Measurements from ENCODE around the gene ANXA4.

Gene ANXA4

DNA sequence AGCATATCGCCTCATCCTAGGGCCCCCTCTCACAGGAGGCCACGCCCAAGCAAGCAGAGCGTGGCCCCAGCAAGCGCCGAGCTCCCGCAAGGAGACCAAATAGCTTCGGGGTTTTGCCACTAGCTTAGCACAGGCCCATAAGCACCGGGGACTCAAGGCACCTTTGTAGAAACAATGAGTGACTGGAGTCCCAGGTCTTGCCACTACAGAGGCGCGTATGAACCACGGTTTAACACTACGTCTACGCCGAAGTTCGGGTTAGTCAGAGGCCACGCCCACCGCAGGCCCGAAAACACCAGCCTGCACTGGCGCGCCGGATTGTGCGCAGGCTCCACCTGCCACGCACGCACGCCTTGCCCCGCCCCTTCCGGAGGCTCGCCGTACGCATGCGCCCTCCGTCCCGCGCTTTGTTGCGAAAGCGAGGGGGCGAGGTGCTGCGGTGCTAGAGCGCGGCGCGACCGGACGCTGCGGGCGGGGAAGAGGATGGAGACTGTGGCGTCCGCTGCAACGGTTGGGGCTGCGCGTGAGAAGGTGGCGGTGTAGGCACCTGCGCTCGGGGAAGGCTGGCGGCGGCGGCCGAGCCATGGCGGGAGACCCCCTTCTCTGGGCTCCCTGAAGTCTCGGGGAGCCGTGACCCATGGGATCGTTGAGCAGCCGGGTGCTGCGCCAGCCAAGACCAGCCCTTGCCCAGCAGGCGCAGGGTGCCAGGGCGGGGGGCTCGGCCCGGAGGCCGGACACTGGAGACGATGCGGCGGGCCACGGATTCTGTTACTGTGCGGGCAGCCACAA is 87.5 kb downstream of the ANXA4 start, which contains the start of gene GMCL1:
GMCL1 (plus strand) TSS at position 405 of the 789 bp plus-strand sequence; CDS start at position 638, 233 bp downstream.
- H3K4me3 ChIP-seq (ENCODE audit: low read depth, low read length) = peak within 1 kb of the TSS; percentile 91
- TF ChIP-seq, protein P1, sequence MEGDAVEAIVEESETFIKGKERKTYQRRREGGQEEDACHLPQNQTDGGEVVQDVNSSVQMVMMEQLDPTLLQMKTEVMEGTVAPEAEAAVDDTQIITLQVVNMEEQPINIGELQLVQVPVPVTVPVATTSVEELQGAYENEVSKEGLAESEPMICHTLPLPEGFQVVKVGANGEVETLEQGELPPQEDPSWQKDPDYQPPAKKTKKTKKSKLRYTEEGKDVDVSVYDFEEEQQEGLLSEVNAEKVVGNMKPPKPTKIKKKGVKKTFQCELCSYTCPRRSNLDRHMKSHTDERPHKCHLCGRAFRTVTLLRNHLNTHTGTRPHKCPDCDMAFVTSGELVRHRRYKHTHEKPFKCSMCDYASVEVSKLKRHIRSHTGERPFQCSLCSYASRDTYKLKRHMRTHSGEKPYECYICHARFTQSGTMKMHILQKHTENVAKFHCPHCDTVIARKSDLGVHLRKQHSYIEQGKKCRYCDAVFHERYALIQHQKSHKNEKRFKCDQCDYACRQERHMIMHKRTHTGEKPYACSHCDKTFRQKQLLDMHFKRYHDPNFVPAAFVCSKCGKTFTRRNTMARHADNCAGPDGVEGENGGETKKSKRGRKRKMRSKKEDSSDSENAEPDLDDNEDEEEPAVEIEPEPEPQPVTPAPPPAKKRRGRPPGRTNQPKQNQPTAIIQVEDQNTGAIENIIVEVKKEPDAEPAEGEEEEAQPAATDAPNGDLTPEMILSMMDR (IDR thresholded peaks at IDR 0.05; ENCODE audit: low read depth, low read length) = no peak

DNA sequence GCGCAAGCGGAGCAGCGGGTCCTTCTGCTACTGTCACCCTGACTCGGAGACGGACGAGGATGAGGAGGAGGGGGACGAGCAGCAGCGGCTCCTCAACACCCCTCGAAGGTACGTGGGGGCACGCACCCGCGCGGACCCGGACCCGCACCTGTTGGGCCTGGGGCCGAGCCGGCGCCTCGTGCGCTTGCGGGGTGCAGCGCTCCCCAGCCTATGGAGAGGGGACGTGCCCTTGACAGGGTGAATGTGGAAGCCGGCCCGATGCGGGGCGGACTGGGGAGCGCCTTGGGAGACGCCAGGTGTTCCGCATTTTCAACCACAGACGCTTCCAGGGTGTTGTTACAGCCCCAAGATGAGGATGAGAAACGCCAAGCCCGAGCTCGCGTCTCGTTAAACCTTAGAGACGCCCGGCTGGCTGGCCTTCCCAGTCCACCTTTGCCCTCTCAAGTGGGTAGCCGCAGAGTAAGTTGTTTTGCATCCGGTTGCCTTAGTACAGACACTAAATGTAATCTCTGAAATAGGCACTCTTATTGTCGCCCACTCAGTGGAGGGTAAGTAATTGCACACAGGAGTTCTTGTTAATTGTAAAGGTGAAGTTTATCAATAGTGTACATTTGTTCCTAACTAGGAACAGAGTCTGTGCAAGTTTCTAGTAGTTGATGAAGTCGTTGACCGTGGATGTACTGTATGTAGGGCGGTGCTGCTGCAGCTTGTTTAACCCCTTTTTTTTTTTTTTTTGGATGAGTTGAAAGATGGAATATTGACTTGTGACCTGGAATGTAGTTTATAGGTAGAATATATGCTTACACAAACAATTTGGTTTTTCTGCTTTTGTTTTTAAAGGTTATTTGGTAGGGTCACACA is 88.3 kb downstream of the ANXA4 start:
- H3K4me3 ChIP-seq (ENCODE audit: low read depth, low read length) = peak overlapping the region; percentile 91
- TF ChIP-seq, protein P1 (IDR thresholded peaks at IDR 0.05; ENCODE audit: low read depth, low read length) = no peak

DNA sequence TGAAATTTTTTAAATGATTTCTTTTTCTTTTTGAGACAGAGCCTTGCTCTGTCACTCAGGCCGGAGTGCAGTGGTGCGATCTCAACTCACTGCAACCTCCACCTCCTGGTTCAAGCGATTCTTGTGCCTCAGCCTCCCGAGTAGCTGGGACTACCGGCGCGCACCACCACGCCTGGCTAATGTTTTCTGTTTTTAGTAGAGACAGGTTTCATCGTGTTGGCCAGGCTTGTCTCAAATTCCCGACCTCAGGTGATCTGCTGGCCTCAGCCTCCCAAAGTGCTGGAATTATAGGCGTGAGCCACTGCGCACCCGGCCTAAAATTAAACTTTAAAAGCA is 88.9 kb downstream of the ANXA4 start:
- H3K4me3 ChIP-seq (ENCODE audit: low read depth, low read length) = peak overlapping the region; percentile 91

DNA sequence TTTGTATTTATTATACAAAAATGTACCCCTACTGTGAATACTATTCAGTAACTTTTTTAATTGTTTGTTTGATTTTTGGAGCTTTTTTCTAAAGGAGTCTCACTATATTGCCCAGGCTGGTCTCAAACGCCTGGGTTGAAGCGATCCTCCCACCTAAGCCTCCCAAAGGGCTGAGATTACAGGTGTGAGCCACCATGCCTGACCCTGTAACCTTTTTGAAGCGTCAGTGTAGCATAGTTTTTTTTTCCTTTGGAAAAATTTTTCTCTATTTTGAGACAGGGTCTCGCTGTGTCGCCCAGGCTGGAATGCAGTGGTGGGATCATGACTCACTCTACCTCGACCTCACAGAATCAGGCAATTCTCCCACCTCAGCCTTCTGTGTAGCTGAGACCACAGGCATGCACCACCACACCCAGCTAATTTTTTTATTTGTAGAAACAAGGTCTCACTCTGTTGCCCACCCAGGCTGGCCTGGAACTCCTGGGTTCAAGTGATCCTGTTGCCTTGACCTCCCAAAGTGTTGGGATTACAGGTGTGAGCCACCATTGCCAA is 89.5 kb downstream of the ANXA4 start:
- H3K4me3 ChIP-seq (ENCODE audit: low read depth, low read length) = no peak overlapping the region
- TF ChIP-seq, protein P1 (IDR thresholded peaks at IDR 0.05; ENCODE audit: low read depth, low read length) = no peak

DNA sequence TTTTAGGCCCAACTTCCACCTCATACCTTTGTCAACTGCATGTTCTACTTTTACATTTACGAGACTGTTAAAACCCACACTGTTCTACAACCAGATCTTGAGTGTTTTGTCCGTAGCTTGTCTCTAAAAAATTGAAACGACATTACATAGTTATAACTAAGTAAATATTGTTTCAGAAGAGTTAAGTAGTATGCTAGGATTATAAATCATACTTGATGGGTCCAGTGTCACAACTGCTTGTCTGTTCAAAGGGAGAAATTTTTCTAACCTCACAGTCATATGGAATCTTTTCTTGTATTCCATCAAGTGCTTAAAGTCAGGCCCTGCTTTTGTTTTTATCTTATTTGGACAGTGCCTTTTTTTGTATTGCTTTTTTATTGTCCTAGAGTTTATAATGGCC is 91.8 kb downstream of the ANXA4 start:
- H3K4me3 ChIP-seq (ENCODE audit: low read depth, low read length) = no peak overlapping the region
- TF ChIP-seq, protein P1 (IDR thresholded peaks at IDR 0.05; ENCODE audit: low read depth, low read length) = no peak

DNA sequence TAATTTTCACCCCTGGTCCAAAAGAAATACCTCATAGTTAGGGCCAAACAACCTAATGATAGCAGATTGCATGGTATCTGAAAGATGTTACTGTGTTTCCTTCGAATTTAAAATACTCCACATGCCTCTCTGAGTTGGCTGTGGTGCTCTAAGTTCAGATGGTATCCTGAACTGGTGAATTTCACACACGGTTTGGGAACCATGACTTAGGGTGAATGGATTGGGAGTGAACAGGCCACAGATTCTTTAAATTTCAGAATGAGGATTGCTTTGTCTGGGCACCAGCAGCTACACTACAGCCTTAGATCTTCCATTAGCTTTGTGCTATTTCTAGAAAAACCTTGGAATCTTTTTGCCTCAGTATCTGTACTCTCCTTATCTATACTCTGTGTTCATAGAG is 93.7 kb downstream of the ANXA4 start:
- TF ChIP-seq, protein P1 (IDR thresholded peaks at IDR 0.05; ENCODE audit: low read depth, low read length) = no peak
- no peak overlapping the region for H3K4me3 ChIP-seq (ENCODE audit: low read depth, low read length)

DNA sequence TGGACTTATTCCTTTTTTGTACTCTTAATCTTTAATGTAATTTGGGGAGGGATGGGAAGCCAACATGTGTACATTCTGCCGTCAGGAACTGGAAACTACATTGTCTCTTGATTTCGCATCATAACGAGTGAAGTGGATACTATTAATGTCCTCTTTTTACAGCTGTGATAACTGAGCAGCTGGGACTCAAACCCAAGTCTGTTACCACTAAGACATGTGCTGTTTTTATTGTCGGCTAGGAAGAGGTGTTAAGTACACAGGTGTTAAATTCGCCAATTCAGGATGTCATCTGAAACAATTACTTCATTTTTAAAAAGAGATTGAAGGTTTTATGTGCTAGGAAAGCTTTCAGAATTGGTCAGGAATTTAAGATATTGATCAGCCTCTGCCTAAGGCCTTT is 94.4 kb downstream of the ANXA4 start:
- TF ChIP-seq, protein P1 (IDR thresholded peaks at IDR 0.05; ENCODE audit: low read depth, low read length) = no peak
- no peak overlapping the region for H3K4me3 ChIP-seq (ENCODE audit: low read depth, low read length)
